HG03064 (cell line): ENCODE measurements around the gene VRK1.
"Not testable (repeated sequence)": the region's sequence is repeated elsewhere in the genome, so short reads cannot be mapped to it uniquely, and the experiment has no call there.

Experiments
- ATAC-seq: cut with Tn5 transposase; IDR thresholded peaks from one replicate; pipeline ENCODE4 v1.9.1; 2021; ENCODE audit warnings: low read depth; ENCODE audit not compliant: unreplicated experiment

Gene VRK1, protein sequence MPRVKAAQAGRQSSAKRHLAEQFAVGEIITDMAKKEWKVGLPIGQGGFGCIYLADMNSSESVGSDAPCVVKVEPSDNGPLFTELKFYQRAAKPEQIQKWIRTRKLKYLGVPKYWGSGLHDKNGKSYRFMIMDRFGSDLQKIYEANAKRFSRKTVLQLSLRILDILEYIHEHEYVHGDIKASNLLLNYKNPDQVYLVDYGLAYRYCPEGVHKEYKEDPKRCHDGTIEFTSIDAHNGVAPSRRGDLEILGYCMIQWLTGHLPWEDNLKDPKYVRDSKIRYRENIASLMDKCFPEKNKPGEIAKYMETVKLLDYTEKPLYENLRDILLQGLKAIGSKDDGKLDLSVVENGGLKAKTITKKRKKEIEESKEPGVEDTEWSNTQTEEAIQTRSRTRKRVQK

DNA sequence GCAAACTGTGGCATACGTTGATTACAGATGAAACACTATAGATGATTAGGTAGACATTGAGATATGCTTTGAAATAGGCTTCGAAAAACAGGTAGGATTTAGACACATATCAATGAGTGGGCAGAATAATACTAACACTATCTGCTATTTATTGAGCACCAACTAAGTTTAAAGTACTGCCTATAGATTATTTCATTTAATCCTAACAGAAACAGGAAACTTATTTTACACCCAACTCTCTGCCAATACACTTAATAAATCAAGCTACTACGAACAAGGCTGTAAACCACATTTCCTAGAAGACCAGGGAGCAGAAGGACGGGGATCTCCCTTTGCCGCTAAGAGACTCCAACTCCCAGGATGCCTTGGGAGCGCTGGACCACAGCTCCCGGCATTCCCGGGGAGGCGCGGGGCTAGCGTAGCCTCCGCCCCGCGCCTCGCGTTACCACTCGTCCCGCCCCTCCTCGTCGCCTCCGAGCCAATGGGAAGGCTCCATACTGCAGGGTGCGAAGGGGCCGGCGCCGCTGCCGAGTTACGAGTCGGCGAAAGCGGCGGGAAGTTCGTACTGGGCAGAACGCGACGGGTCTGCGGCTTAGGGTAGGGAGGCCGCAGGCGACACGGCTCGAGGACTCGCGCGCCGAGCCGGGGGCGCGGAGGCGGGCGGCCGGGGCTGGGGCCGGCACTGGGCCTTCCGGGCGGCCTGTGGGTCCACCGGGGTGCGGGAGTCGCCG is at the start of gene VRK1:
VRK1 (plus strand) TSS at position 532 of the 731 bp plus-strand sequence. CDS start 36,090 bp downstream, outside the sequence.
- peak; percentile 95 for ATAC-seq

DNA sequence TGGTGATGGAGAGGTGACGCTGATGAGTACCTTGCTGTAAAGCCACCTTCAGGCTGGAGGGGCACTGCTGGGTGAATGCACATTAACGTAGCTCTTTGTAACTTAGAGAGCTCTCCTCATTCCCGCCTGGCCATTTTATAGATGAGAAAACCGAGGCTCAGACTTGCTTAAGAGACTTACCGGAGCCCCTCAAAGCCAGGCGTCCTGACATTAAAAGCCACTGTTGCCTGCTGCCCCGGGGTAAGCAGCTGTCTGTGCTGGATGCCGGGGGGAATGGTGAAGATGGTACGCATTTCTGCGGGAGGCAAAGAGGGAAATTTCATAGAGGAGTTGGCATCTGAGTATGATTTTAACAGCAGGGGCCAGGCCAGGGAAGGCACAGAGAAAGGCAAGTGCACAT is 49.6 kb upstream of the VRK1 start:
- ATAC-seq = no peak

DNA sequence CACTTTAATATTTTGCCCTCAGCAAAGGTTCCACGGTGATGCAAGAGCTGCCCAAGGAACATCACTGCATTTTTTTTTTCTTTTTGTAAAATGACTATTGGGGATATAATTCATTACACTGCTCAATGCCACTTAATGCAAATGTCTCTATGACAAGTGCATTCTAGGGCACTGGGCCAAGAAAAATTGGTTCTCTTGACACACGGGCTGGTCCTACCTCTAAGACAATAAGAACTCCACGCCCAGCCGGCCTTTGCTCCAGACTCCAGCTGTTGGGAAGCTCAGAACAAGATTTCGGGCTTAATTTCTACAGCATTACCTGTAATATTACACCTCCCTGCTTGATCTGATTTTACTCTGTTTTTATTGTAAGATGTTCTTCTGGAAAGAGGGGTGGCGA is 48.8 kb upstream of the VRK1 start:
- no peak for ATAC-seq

DNA sequence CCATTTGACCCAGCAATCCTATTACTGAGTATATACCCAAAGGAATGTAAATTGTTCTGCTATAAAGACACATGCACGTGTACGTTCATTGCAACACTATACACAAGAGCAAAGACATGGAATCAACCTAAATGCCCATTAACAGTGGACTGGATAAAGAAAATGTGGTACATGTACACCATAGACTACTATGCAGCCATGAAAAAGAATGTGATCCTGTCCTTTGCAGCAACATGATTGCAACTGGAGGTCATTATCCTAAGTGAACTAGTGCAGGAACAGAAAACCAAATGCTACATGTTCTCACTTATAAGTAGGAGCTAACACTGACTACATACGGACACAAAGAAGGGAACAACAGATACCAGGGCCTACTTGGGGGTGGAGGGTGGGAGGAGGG is 45.7 kb upstream of the VRK1 start:
- no peak for ATAC-seq

DNA sequence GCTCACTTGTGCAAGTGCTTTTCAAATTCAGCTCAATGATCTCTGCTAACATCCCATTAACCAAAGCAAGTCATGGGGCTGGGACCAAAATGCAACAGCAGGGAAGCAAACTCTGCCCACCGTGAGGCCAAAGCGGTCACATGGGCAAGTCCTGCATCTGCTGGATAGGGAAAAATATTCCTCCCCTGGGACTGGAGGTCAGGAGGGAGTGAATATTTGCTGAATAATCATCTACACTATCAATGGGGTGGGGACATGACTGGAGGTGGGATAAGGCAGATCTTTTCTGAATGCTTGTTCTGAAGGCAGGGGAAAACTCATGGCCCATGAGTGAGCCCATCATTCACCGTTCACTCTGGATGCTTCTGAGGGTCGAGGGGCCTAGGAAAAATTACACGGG is 45.1 kb upstream of the VRK1 start:
- ATAC-seq = no peak

DNA sequence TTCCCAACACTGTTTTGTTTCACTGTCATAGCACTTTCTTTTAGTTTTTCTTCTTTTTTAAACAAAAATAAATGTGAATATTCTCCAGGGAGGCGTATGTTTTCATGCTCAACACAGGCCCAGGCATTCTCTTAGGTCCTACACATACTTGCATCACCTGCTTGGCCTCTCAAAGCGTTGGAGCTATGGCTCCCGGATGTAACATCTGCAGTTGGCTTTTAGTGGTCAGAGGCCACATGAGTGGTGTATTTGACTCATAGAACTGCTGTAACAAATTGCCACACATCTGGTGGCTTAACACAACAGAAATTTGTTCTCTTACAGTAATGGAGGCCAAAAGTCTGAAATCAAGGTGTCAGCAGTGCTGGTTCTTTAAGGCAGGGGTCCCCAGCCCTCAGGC is 44.6 kb upstream of the VRK1 start:
- ATAC-seq = no peak

DNA sequence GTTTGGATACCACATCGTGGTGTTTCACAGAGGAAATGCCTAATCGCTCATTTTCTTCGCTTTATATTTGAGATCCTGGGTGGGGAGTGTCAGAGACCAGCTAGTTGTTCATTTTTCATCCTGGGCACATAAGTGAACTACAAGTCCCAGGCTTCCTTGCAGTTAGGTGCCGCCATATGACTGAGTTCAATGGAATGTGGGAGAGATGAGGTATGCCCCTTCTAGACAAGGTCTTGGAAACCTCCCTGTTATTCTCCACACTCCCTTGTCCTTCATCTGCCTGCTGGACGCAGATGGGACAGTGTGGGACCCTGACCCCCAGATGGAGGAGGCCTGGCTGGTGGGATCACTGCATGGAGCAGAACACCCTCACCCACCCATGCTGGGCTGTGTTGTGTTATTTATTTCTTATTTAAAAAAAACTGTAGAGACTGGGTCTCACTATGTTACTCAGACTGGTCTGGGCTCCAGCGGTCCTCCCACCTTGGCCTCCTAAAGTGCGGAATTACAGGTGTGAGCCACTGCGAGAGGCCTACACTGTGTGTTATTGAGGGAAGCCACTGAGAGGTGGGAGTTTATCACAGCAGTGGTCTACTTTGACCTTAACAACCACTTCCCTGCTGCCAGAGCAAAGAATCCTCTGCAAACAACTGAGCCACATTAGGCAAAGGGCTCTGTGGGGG is 42.9 kb upstream of the VRK1 start:
- ATAC-seq = no peak

DNA sequence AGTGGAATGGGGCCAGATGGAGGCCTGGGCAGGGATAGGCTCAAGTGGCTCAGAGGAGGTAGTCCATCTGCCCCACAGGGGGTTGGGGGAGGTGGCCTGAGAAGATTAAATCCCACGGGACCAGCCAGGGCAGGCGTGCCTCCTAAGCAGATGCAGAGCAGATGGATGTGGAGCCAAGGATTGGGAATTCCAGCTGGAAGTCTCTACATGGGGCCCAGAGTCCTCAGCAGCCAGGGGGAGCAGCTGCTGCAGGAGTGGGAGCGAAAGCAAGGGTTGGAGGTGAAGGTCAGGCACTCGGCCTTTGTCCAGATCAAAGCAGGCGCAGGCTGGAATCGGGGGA is 42.4 kb upstream of the VRK1 start:
- ATAC-seq = no peak

DNA sequence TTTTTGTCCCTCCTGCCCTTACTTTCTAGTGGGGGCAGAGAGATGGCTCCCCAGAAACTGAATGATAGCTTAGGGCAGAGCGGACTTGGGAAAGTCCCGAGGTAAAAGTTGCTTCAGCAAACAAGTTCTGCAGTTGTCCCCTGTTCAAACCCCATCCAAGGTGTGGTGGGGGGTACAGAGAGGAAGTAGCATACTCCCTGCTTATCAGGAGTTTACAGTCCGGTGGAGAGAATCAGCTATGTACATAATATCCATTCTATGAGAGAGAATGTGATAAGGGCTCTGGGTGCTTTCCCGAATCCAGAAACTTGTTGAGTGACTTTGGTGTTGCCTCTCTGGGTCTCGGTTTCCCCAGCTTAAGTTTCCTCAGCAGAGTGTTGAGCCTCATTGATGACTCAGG is 40.4 kb upstream of the VRK1 start:
- ATAC-seq = no peak

DNA sequence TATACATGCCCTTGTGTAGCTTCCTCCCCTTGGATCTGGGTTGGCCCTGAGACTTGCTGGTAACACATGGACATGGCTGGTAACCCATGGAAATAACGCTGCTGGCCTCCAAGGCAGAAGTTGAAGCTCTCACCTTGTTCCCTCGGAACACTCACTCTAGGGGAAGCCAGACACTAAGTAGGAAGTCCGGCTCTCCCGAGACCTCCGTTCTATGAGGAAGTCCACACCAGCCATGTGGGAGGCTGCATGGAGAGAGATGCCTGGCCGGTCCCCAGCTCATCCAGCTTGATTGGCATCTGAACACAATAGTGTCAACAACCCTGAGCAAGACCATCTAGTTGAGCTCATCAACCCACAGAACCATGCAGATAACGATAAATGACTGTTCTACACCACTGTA is 39.7 kb upstream of the VRK1 start:
- no peak for ATAC-seq

DNA sequence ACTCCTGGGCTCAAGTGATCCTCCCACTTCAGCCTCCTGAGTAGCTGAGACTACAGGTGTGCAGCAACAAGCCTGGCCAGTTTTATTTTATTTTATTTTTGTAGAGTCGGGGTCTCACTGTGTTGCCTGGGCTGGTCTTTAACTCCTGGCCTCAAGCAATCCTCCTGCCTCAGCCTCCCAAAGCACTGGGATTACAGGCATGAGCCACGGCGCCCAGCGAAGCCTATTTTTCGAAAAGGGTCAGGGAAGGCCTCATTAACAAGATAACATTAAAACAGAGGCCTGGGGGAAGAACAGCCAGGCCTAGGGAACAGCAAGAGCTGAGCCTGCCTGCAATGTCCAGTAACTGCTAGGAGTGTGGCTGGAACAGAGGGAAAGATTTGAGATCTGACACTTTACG is 36.1 kb upstream of the VRK1 start:
- ATAC-seq = no peak

DNA sequence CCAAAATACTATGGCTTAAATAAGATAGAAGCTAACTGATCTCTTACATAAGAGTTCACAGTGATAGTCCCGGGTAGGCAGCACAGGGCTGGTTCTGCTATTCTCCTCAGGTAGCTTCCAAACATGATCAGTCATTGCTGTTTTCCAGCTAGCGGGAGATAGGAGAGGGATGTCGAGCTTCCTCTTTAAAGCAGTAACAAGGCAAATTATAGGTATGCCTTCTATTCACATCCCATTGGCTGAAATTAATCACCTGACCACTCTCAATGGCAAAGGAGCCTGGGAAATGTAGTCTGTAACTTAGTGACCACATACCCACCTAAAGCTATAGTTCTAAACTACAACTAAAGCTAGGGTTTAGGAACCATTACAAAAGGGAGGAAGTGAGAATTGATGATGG is 34.5 kb upstream of the VRK1 start:
- peak; percentile 99 for ATAC-seq

DNA sequence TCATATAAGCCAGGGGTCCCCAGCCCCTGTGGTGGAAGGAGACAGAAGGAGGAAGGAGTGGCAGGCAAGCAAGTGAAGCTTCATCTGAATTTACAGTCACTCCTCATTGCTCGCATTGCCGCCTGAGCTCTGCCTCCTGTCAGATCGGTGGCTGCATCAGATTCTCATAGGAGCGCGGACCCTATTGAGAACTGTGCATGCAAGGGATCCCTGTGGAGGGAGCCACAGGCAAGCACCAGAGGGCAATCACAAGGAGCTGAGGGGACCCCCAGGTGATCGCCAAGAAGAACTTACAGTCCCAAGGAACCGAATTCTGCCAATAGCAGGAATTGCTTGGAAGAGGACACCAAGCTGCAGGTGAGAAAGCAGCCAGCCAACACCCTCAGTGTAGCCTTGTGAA is 33.2 kb upstream of the VRK1 start:
- no peak for ATAC-seq

DNA sequence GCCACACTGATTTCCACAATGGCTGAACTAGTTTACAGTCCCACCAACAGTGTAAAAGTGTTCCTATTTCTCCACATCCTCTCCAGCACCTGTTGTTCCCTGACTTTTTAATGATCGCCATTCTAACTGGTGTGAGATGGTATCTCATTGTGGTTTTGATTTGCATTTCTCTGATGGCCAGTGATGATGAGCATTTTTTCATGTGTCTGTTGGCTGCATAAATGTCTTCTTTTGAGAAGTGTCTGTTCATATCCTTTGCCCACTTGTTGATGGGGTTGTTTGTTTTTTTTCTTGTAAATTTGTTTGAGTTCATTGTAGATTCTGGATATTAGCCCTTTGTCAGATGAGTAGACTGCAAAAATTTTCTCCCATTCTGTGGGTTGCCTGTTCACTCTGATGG is 32.0 kb upstream of the VRK1 start:
- not testable (repeated sequence) for ATAC-seq

DNA sequence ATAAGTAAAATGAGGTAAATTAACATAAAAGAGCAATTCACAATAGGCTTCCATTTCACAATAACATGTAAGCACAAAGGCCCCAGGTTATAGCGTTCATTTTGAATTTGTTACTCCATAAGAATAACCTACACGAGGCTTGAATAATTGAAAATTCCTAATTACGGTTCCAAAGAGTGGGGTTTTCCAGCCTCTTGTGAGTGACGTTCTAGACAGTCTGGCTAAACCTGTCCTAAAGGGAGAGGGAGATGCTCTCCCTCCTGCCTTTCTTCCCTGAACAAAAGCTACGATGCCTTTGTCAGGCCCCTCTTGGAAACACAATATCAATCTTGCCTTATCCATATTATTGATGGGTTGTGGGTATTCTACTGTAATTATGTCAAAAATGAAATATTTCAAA is 24.3 kb upstream of the VRK1 start:
- no peak for ATAC-seq

DNA sequence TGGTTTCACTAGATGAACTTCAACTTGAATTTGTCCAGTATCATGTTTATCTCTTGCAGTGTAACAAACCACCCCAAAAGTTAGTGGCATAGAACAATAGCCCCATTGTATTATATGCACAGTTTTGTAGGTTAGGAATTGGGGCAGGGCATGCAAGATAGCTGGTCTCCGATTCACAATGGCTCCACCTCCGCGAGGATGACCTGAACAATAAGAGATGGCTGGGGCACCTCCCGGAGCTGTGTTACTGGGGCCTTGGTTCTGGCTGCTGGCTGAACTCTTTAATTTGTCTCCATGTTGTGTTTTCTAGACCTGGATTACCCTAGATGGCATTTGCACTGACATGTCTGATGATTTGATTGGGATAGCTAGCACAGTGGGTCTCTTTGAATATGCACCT is 20.4 kb upstream of the VRK1 start:
- ATAC-seq = no peak

DNA sequence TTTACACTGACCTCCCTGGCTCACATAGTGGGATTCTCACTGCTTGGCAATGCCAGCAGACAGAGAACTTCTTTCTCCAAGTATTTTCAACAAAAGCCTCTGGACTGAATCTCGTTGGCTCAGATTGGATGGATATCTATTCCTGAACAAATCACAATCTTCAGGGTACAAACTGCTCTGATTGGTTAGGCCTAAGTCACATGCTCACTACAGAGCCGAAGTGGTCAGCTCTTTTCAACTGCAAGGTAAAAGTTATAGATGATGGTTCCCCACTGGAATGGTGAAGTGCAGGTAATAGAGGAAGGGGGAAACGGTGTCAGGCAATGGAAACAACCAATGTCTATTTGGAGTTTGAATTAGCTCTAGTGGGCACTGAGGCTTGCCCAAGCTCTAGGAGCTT is 16.7 kb upstream of the VRK1 start:
- ATAC-seq = no peak

DNA sequence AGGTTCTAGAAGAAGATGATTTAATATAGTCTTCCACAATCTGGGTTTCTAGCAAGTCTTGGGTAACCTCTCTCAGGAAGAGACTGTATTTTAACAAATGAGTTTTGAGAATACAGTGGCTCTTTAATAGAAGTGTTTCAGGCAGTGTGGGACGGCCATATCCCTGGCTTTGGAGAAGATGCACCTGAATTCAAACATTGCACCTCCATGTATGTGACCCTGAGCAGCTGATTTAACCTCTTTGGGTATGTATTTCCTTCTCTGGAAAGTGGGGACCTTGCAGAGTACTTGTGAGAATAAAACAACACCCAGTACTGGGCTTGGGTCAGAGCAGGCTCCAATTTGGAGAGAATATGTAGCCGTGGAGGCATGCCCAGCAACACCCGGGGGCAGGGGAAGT is 15.8 kb upstream of the VRK1 start:
- ATAC-seq = no peak

DNA sequence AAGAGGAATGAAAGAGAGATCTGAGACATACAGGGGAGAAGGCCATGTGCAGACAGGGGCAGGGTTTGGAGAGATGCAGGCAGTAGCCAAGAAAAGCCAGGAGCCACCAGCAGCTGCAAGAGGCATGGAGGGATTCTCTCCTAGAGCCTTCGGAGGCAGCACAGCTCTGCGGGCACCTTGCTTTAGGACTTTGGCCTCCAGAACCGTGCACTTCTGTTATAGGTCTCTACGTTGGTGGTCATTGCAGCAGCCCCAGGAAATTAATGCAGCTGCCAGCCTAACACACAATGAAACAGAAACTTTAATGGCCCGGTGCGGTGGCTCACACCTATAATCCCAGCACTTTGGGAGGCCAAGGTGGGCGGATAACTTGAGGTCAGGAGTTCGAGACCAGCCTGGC is 14.7 kb upstream of the VRK1 start:
- ATAC-seq = no peak

DNA sequence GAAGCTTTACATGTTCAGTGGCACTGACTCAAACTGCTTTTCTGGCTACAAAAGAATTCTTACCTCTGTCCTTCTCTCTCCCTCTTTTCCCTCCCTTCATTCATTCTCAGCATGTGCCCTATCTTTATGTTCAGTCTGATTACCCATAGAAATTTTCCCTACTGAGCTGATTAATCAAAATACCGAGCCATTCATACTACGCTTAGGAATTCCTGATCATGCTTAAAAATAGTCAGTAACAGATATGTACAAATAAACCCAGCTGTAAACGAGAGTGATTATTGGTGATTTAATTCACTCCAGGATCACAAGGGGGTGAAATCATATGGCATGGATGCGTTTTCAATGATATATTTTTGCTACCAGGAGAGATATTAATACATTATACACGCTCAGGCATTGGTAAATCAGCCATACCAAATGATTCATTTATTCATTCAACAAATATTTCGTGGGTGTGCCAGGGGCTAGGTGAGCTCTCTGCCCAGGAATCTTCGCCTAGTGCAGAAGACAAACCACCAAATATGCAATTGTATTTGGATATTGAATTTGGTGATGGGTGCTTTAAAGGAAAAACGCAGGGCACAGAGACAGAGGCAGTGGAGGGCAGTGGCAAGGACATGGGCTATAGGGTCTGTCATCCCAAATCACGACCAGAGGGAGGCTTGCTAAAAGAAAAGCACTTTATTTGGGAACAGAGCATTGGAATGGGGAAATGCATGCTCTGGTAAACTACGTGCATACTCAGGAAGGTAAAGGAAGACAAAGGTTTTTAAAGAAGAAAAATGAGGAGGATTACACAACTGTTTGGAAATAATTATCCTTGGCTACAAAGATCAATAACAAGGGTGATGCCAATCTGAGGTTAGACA is 13.9 kb upstream of the VRK1 start:
- ATAC-seq = no peak

DNA sequence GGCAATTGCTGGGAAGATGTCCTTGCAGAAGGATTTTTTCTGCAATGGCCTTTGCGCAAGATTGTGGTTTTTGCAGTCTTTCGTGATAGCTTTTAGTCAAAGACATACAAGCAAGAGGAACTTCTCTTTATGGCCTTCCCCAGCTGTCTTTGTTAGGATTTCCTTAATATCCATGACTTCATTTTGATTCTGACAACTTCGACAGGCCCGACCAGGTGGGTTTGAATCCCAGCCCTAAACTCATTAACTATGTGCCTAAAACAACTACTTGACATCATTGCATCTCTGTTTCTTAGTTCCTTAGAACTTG is 13.3 kb upstream of the VRK1 start:
- no peak for ATAC-seq
